ENCODE results near the gene FCN1.

The FCN1 gene

DNA sequence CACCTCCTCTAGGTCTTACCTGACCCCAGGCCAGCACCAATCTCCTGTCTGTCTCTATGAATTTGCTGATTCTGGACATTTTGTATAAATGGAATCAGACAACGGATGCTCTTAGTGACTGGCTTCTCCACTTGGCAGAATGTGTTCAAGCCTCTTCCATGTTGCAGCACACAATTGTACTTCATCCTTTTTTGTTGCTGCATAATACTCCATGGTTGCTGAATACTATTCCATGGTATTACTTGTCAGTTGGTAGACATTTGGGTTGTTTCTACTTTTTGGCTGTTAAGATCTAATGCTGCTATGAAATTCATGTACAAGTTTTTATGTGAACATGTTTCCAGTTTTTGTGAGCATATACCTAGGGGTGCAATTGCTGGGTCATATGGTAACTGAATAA lies 34.3 kb upstream of the FCN1 start:
- in situ Hi-C loops (cut with MboI; ENCODE audit: low sequenced_read_pairs): no loop called here

- in situ Hi-C loops (cut with MboI; ENCODE audit: low sequenced_read_pairs): no loop called here
Observed at GRCh38 chr9:134951461-134951860, 33.7 kb upstream of the FCN1 start.

DNA sequence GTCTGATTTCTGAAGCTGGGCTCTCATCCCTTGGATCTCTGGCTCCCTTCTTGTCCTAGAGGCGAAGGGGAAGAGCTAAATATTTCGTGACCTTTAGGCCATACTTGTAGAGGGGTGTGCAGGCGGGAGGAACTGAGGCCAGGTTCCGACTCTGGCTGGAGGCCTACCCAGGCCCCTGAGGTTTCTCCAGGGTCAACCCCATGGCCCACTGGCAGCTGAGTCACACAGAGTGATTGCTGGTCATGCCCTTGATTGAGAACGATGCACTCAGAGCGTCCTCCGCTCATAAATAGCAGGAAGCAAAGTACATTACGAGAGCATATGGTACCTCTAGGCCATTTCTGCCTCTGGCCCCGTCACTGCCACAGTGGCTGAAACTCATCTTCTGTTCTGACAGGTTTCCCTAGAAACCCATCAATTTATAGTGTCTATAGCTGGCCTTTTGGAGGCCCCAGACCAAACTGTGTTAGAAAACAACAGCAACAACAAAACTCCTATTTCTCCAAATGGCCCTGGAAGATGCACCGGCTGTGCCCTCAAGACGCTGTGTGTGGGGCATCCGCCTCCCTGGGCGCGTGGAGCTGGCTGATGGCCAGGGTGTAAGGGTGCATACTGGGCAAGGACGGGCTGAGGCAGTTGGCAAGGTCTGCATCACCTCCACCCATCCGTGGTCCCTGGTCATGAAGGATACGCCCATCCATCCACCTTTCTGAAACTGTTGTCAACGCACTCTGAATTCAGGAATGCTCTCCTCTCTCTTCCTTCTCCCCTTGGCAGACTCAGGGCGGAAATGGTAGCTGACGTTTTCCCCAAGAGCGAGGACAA lies 32.9 kb upstream of the FCN1 start:
- in situ Hi-C loops (cut with MboI; ENCODE audit: low sequenced_read_pairs): no loop called here

DNA sequence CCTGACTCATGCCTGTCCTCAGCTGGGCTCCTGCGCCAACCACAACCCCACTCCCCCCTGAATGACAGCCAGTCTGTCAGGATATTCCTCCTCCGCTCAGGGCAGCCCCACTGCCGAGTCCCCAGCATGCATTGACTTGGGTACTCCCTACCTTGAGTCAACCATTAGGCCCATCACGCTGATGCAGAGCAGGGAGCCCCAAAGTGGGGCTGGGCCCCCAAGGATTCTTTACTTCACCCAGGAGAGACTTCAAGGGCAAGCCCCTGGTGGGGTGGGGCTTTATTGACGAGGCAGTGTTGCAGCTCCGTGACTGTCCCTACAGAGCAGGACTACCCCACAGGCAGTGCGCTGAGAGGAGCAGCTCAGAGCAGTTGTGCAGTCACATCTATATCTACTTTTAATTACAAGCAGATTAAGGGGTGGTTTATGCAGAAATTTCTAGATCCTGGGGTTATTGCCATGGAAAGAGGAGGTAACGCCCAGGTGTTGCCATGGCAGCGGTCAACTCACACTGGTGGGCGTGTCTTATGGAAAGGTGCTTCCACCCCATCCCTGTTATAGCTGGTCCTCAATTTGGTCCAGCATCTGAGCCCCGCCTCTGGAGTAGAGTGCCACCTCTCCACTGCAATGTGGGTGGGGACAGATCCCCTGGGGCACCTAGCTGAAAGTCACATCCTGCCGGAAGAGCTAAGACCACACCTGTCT lies 32.1 kb upstream of the FCN1 start:
- in situ Hi-C loops (cut with MboI; ENCODE audit: low sequenced_read_pairs): no loop called here

DNA sequence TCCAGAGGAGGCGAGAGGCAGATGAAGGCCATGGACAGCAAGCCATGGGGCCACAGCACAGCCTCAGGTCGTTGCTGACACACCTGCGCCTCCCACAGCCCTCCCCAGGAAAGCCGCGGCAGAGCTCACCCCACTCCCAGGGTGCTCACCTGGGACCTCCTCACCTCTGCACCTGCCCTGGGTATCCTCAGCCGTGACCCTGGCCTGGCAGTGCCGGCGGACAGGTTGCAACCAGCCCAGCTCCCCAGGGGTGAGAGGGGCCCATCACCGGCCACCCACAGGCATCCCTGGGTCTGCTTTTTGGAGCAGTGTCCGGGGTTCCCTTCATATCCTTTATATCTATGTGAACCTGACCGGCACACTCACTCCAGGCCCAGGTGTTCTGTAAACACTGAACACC lies 30.4 kb upstream of the FCN1 start:
- in situ Hi-C loops (cut with MboI; ENCODE audit: low sequenced_read_pairs): no loop called here

DNA sequence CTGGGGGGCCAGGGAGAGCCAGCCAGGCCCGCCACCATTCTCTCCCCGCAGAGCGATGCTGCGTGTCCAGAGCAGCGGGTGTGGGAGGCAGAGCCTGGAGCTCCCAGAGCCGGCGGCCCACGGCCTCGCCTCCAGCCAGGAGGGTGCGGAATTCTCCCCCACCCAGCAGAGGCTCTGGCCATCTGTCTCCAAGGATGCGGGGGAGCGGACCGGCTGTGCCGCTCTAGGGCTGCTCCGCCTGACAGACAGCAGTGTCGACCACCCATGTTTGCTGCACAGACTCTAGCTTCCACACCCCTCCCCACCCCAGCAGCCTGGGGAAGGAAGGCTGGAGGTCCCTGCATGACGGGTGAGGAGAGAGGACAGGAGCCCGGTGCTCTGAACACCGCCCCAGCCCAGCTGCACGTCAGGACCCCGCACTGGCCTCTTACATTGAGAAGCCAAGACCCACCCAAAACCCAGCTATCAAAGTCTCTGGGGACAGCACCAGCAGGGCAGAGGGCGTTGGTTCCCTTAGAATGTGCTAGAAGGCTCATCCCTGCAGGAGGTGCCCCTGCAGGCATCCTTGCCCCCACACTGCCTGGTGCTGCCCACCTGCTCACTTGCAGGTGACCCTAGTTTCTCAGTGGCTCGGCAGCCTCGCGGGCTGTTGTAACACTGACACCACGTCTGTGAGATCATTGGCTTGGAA lies 29.7 kb upstream of the FCN1 start:
- in situ Hi-C loops (cut with MboI; ENCODE audit: low sequenced_read_pairs): no loop called here

DNA sequence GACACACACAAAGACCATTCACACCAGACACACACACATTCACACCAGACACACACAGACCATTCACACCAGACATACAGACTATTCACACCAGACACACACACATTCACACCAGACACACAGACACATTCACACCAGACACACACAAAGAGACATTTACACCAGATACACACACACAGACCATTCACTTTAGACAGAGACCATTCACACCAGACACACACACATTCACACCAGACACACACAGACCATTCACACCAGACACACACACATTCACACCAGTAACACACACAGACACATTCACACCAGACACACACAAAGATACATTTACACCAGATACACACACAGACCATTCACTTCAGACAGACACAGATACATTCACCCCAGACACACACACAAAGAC lies 29.0 kb upstream of the FCN1 start:
- in situ Hi-C loops (cut with MboI; ENCODE audit: low sequenced_read_pairs): no loop called here

- in situ Hi-C loops (cut with MboI; ENCODE audit: low sequenced_read_pairs): no loop called here
Observed at GRCh38 chr9:134945509-134946275, 28.0 kb upstream of the FCN1 start.

DNA sequence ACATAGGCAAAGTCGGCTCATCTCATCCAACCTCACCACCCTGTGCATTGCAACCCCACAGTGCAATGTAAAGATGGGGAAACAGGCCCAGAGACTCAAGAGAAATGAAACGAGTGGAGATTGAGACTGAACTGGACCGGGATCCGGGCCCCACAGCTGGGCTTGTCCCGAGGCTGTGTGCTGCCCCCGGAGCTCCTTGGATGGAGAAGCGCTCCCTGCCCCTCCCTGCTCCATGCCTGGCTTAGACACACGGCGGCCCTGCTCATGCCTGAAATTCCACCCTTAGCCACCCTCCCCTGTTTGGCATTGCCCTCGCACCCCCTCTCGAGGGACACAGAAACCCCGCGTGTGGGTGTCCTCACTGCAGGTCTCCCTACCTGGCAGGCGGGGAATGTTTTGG lies 27.2 kb upstream of the FCN1 start:
- in situ Hi-C loops (cut with MboI; ENCODE audit: low sequenced_read_pairs): no loop called here

- in situ Hi-C loops (cut with MboI; ENCODE audit: low sequenced_read_pairs): no loop called here
Observed at GRCh38 chr9:134944351-134944802, 26.7 kb upstream of the FCN1 start.

- in situ Hi-C loops (cut with MboI; ENCODE audit: low sequenced_read_pairs): no loop called here
Observed at GRCh38 chr9:134943836-134944235, 26.1 kb upstream of the FCN1 start.

DNA sequence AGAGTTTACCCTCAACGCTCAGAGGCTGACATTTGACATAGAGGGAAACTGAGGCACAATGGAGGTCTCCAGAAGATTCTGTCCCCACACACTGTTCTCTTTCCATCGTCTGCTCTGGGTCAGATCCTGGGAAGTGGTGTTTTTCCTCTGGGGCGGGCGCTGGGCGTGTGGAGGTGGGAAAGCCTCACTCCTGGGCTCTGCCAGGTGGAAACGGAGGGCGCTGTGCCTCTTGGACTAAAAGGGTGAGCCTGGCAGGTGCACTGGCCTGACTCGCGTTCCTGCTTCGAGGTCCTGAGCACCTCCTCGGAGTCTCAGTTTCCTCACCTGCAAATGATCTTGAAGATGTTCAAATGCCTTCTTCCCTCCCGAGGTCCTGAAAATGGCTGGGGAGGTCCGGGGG lies 25.7 kb upstream of the FCN1 start:
- in situ Hi-C loops (cut with MboI; ENCODE audit: low sequenced_read_pairs): no loop called here

DNA sequence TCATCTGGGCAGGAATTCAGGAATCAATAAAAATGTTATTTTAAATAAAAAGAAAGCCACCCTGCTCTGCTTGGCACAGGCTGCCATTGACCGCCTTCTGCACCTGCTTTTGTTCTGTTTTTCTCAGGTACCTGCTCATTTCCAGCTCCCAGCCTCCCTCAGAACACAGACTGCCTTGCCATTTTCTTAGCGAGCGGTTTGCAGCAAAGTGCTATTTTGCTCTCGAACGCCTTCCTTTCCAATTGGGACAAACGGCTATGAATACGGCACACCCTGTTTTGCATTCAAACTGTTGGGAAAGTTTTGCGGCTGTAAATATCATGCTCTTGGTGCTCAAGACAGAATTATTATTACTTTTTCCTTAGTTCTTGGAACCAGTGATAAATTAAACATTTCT lies 25.1 kb upstream of the FCN1 start:
- in situ Hi-C loops (cut with MboI; ENCODE audit: low sequenced_read_pairs): no loop called here

DNA sequence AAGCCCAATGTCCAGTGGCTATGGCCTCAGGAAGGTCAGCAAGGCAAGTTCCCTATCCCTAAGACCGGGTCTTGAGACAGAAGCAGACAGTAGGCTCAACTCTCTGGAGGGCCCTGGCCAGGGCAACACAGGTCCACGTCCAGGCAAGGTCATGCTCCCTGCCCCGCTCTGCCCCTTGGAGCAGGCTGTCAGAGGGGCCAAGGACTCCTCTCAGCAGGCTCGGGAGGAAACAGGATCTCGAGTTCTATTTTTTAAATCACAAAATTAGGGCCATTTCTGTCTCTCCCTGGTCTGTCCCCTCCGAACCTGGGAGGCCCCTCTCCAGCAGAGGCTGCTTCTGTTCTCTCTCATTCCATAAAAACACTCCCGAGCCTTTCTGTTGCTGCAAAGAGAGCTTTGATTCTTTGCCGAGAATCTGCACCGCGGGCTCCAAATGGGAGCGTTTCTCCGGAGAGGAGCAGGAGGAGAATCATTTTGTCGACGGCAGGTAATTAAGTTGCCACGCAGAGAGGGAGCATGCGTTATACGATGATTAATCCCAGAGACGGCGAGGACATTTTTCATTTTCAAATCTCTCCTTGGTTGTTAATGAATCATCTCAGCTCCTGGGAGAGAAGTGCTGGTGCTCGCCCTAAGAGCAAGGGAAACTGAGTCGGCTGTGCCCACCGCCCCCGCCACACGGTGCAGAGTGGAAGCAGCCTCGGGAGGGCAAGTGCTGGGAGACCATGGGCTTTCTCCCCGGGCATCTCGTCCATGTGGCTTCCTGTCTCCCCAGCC lies 24.5 kb upstream of the FCN1 start:
- in situ Hi-C loops (cut with MboI; ENCODE audit: low sequenced_read_pairs): no loop called here

DNA sequence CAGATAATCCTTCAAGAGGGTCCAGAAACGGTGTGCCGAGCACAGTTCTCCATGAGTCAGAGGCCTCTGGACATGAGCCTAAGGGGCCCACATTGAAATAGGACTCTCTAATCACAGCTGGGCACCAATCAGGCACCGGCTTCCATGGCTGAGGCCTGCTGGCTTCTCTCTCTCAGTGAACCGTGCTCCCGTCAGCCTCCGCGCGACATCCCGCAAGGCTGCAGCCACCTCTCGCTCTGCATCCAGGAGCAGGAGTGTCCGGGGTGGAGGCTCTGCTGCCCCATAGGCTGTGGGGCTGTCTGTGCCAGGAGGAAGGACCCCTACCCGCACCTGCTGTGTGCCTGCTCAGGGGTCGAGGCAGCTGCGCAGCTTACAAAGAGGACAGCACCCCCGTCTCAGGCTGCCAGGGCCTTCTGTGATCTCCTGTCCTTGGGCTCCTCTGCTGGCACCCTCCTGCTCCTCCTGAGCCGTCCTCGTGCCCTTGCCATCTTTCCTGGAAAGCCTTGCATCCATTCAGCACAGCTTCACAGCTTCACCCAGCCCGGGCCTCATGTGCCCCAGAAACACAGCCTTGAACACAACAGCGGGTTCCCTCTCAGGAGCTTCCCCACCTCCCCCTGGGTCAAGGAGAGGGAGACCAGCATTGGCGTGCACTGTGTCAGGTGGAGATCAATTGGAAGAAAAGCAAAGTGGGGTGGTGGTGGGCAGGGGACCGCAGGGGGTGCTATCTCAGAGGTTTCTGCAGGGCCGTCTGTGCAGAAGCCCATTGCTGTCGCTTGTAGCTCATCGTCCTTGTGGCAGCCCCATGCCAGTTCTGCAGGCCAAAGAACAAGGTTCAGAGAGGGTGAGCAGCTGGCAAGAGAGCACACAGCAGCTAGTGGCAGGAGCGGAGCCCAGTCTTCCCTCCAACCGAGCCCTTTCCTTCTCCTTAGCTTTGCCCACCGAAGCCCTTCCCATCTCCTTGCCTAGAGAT lies 22.8 kb upstream of the FCN1 start:
- in situ Hi-C loops (cut with MboI; ENCODE audit: low sequenced_read_pairs): no loop called here

DNA sequence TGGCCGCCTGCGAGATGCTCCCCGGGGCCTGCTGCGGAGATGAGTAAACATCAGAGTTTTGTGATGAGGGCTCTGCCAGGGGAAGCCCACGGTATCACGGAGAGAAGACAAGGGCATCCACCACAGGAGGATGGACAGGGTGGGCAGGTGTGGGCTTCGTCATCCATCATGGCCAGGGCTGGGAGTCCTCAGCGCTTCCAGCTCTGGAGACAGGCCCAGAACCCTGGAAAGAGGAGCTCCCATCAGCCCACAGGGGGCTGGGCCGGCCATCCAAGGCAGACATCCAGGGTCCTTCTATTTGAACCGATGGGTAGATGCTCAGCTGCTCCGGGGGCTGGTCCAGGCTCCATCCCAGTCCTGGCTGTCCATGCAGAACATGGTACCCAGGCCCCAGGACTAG lies 22.1 kb upstream of the FCN1 start:
- in situ Hi-C loops (cut with MboI; ENCODE audit: low sequenced_read_pairs): no loop called here

DNA sequence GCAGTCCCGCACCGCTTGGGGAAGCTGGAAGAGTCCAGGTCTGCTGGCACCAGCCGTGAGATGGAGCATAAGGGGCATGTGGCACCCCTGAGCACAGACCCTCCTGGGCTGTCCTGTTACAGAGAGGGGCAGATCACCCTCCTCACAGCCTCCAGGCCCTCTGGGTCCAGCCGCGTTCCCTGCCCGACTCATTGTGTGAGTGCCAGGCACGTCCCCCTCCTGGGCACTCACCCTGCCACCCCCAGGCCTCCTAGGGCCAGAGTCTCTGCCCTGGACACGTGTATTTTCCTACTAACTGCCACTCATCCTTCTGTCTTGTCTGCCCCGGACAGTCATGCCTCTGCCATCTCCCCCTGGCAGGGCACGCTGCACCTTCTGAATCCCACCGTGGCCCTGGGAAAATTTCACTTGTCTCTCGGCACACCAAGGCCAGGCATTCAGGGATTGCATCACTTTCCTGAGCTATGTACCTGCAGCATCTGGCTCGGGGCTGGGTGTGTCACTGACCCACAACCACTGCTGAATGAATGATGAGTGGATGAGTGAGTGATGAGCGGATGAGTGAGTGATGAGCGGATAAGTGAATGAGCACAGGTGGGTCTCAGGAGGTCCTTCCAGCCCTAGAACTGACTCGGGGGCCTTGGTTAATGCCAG lies 21.5 kb upstream of the FCN1 start:
- in situ Hi-C loops (cut with MboI; ENCODE audit: low sequenced_read_pairs): no loop called here

DNA sequence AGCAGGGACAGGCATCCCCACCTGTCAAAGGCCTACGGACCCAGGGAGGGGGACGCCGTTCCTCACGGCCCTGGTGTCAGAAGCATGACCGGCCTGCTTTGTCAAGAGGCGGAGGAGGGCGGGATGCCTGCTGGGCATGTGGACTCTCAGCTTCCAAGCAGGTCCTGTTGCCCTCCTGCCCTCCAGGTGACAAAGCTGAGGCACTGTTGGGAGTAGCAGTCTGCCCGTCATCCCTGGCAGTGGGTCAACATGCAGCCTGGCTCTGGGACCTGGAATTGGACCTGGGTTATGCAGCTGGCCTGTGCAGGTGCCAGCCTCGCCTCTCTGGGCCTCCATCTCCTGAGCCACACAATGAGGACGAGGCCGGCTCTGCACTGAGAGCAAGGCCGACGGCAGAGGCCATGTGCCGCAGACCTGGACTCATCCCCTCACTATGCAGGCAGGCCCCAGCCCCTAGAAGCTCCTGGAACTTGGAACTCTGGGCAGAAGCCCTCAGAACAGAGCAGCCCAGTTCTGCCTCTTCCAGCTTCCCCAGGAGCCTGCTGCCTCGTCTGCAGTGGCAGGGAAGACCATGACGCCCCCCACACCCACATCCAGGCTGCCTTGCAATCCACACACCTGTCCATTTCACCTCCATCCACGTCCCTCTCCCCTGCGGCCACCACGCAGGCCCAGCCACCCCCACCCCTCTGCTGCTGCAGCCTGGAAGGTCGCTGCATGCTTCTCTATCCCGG lies 20.8 kb upstream of the FCN1 start:
- in situ Hi-C loops (cut with MboI; ENCODE audit: low sequenced_read_pairs): no loop called here

All from HL-60/S4 treated with phorbol 12-myristate 13-acetate at 8.2 ng/mL for 4 days and 3 days (cell line).